ENCODE results near the gene CFAP74. TPM values are rescaled to one million over a fixed set of nuclear protein-coding genes. Genes with fewer than 3 reads are reported as not detected.

CFAP74 gene
- total and polyA plus RNA-seq, 11 donors: 0.03 to 0.33 (median 0.07) TPM; not detected in 8

- Histone ChIP-seq H3K4me3 (no peak overlapping the region), H3K36me3 (no peaks in the 10 kb centered on the region), H3K27me3 (peaks cover 0 to 46% (median 17%) of the 10 kb centered on the region in 9 donors), H3K27ac (no peak overlapping the region), H3K9me3 (no peaks in the 10 kb centered on the region), H3K4me1 (no peaks in the 10 kb centered on the region)
- 60 to 76% (median 74%) methylated on average over 6 to 10 of the region's 10 CpGs for WGBS, 4 donors
- DNase-seq (no peak), ATAC-seq (no peak)
- intact Hi-C loops (cut with DNase I): no loop called here
- TF ChIP-seq CTCF (IDR thresholded peaks at IDR 0.05) (no peak), POLR2A (IDR thresholded peaks at IDR 0.05) (no peak)
These were observed 34.1 kb downstream of the CFAP74 start for GRCh38 chr1:1969505-1969900.

GRCh38 chr1:1968767-1969504, 34.6 kb downstream of the CFAP74 start:
- intact Hi-C loops (cut with DNase I): no loop called here
- ATAC-seq: peak in 1 of 4 donors; percentile 29
- H3K27me3 ChIP-seq: peaks cover 0 to 51% (median 17%) of the 10 kb centered on the region in 9 donors
- H3K4me1 ChIP-seq: no peaks in the 10 kb centered on the region
- DNase-seq: no peak
- no peak overlapping the region for H3K27ac ChIP-seq
- no peak overlapping the region for H3K4me3 ChIP-seq
- TF ChIP-seq CTCF (IDR thresholded peaks at IDR 0.05): no peak
- TF ChIP-seq POLR2A (IDR thresholded peaks at IDR 0.05): no peak
- H3K9me3 ChIP-seq: no peaks in the 10 kb centered on the region
- WGBS, 4 donors: 61 to 77% (median 69%) methylated on average over 8 to 12 of the region's 12 CpGs
- H3K36me3 ChIP-seq: no peaks in the 10 kb centered on the region

GRCh38 chr1:1967879-1968278, 35.7 kb downstream of the CFAP74 start:
- H3K4me3 ChIP-seq: no peak overlapping the region
- H3K36me3 ChIP-seq: no peaks in the 10 kb centered on the region
- ATAC-seq (no peak), DNase-seq (no peak)
- WGBS, 4 donors: 69 to 78% (median 75%) methylated on average over 3 of the region's 3 CpGs
- TF ChIP-seq POLR2A (IDR thresholded peaks at IDR 0.05) (no peak), CTCF (IDR thresholded peaks at IDR 0.05) (no peak)
- no peaks in the 10 kb centered on the region for H3K9me3 ChIP-seq
- peaks cover 0 to 52% (median 18%) of the 10 kb centered on the region in 9 donors for H3K27me3 ChIP-seq
- intact Hi-C loops (cut with DNase I): no loop called here
- no peaks in the 10 kb centered on the region for H3K4me1 ChIP-seq
- H3K27ac ChIP-seq: no peak overlapping the region

- intact Hi-C loops (cut with DNase I): no loop called here
- H3K27me3 ChIP-seq: peaks cover 0 to 45% (median 18%) of the 10 kb centered on the region in 9 donors
- DNase-seq (no peak), ATAC-seq (no peak)
- no peaks in the 10 kb centered on the region for H3K4me1 ChIP-seq
- H3K4me3 ChIP-seq: no peak overlapping the region
- TF ChIP-seq CTCF (IDR thresholded peaks at IDR 0.05) (no peak), POLR2A (IDR thresholded peaks at IDR 0.05) (no peak)
- no peak overlapping the region for H3K27ac ChIP-seq
- no peaks in the 10 kb centered on the region for H3K9me3 ChIP-seq
- H3K36me3 ChIP-seq: no peaks in the 10 kb centered on the region
- 67 to 83% (median 75%) methylated on average over 11 to 16 of the region's 16 CpGs for WGBS, 4 donors
These were observed 36.4 kb downstream of the CFAP74 start for GRCh38 chr1:1967151-1967550.

Measured in heart left ventricle (tissue), 16 donors.